Effector memory CD4-positive, alpha-beta T cell (primary cell): ENCODE data around the gene ANP32B.
"Not testable (repeated sequence)": the region's sequence is repeated elsewhere in the genome, so short reads cannot be mapped to it uniquely, and the experiment has no call there.

ENCODE experiments used
- DNase-seq, 3 donors: peaks; one replicate each; pipeline ENCODE4 v3.0.0-alpha.2; 2020
- H3K27ac ChIP-seq: 2 replicates; pipeline ENCODE4 v1.7.0; 2013; ENCODE audit warnings: mild to moderate bottlenecking, low read length, moderate library complexity; ENCODE audit not compliant: insufficient read depth, poor library complexity, severe bottlenecking
- H3K27me3 ChIP-seq: replicated peaks from 2 replicates; pipeline ENCODE4 v1.7.0; 2013; ENCODE audit warnings: mild to moderate bottlenecking, low read length; ENCODE audit not compliant: insufficient read depth, control insufficient read depth, poor library complexity, severe bottlenecking
- H3K36me3 ChIP-seq: 2 replicates; pipeline ENCODE4 v1.7.0; 2013; ENCODE audit warnings: mild to moderate bottlenecking, low read length, moderate library complexity; ENCODE audit not compliant: control insufficient read depth, insufficient read depth
- H3K4me1 ChIP-seq: 2 replicates; pipeline ENCODE4 v1.7.0; 2013; ENCODE audit warnings: low read length, mild to moderate bottlenecking; ENCODE audit not compliant: control insufficient read depth, insufficient read depth, poor library complexity, severe bottlenecking
- H3K4me3 ChIP-seq: 2 replicates; pipeline ENCODE4 v1.7.0; 2013; ENCODE audit warnings: low read length, low read depth, mild to moderate bottlenecking; ENCODE audit not compliant: insufficient read depth, poor library complexity, severe bottlenecking
- H3K9me3 ChIP-seq: 2 replicates; pipeline ENCODE4 v1.7.0; 2013; ENCODE audit warnings: mild to moderate bottlenecking, low read length, moderate library complexity; ENCODE audit not compliant: control insufficient read depth

The ANP32B gene

GRCh38 chr9:97962136-97962535 is 21.0 kb upstream of the ANP32B start:
- Histone ChIP-seq H3K9me3 (no peaks in the 10 kb centered on the region), H3K4me3 (no peak overlapping the region), H3K36me3 (no peaks in the 10 kb centered on the region), H3K27ac (no peak overlapping the region), H3K4me1 (no peaks in the 10 kb centered on the region), H3K27me3 (no peaks in the 10 kb centered on the region)
- no peak for DNase-seq

- Histone ChIP-seq H3K9me3 (no peaks in the 10 kb centered on the region), H3K36me3 (no peaks in the 10 kb centered on the region), H3K4me3 (no peak overlapping the region), H3K27me3 (no peaks in the 10 kb centered on the region), H3K4me1 (no peaks in the 10 kb centered on the region), H3K27ac (no peak overlapping the region)
- no peak for DNase-seq
Measured at GRCh38 chr9:97962575-97962974, 20.6 kb upstream of the ANP32B start.

- no peaks in the 10 kb centered on the region for H3K9me3 ChIP-seq
- H3K27me3 ChIP-seq: no peaks in the 10 kb centered on the region
- no peak for DNase-seq
- H3K4me3 ChIP-seq: no peak overlapping the region
- H3K27ac ChIP-seq: no peak overlapping the region
- H3K36me3 ChIP-seq: no peaks in the 10 kb centered on the region
- no peaks in the 10 kb centered on the region for H3K4me1 ChIP-seq
Measured at GRCh38 chr9:97963232-97963631, 19.9 kb upstream of the ANP32B start.

- Histone ChIP-seq H3K4me3 (no peak overlapping the region), H3K27ac (no peak overlapping the region), H3K36me3 (no peaks in the 10 kb centered on the region), H3K9me3 (no peaks in the 10 kb centered on the region), H3K4me1 (no peaks in the 10 kb centered on the region), H3K27me3 (no peaks in the 10 kb centered on the region)
- no peak for DNase-seq
Measured at GRCh38 chr9:97964901-97965300, 18.2 kb upstream of the ANP32B start.

GRCh38 chr9:97966493-97966892 is 16.6 kb upstream of the ANP32B start:
- H3K9me3 ChIP-seq: no peaks in the 10 kb centered on the region
- no peaks in the 10 kb centered on the region for H3K4me1 ChIP-seq
- H3K27ac ChIP-seq: no peak overlapping the region
- no peaks in the 10 kb centered on the region for H3K27me3 ChIP-seq
- no peaks in the 10 kb centered on the region for H3K36me3 ChIP-seq
- no peak overlapping the region for H3K4me3 ChIP-seq
- no peak for DNase-seq

- Histone ChIP-seq H3K4me3 (no peak overlapping the region), H3K27ac (no peak overlapping the region), H3K4me1 (no peaks in the 10 kb centered on the region), H3K27me3 (no peaks in the 10 kb centered on the region), H3K36me3 (no peaks in the 10 kb centered on the region), H3K9me3 (no peaks in the 10 kb centered on the region)
- DNase-seq: no peak
Measured at GRCh38 chr9:97969014-97969413, 14.1 kb upstream of the ANP32B start.

- Histone ChIP-seq H3K4me1 (no peaks in the 10 kb centered on the region), H3K27me3 (no peaks in the 10 kb centered on the region), H3K27ac (no peak overlapping the region), H3K36me3 (no peaks in the 10 kb centered on the region), H3K4me3 (no peak overlapping the region), H3K9me3 (no peaks in the 10 kb centered on the region)
- DNase-seq: no peak
Measured at GRCh38 chr9:97970165-97970564, 13.0 kb upstream of the ANP32B start.

- H3K36me3 ChIP-seq: no peaks in the 10 kb centered on the region
- no peaks in the 10 kb centered on the region for H3K4me1 ChIP-seq
- H3K9me3 ChIP-seq: no peaks in the 10 kb centered on the region
- no peaks in the 10 kb centered on the region for H3K27me3 ChIP-seq
- no peak for DNase-seq
- H3K27ac ChIP-seq: no peak overlapping the region
- no peak overlapping the region for H3K4me3 ChIP-seq
Measured at GRCh38 chr9:97972753-97973152, 10.4 kb upstream of the ANP32B start.

GRCh38 chr9:97975376-97975775 is 7.8 kb upstream of the ANP32B start:
- no peak overlapping the region for H3K4me3 ChIP-seq
- no peak for DNase-seq
- no peak overlapping the region for H3K27ac ChIP-seq
- no peaks in the 10 kb centered on the region for H3K36me3 ChIP-seq
- no peaks in the 10 kb centered on the region for H3K4me1 ChIP-seq
- no peaks in the 10 kb centered on the region for H3K9me3 ChIP-seq
- H3K27me3 ChIP-seq: no peaks in the 10 kb centered on the region

GRCh38 chr9:97976633-97977032 is 6.5 kb upstream of the ANP32B start:
- H3K27me3 ChIP-seq, H3K4me1 ChIP-seq, H3K4me3 ChIP-seq, DNase-seq, H3K9me3 ChIP-seq, H3K27ac ChIP-seq, H3K36me3 ChIP-seq: not testable (repeated sequence)
